Skeletal muscle tissue (tissue), 4 donors: ENCODE data around the gene C17orf107. TPM values are rescaled to one million over a fixed set of nuclear protein-coding genes. Genes with fewer than 3 reads are reported as not detected.
"Not testable (repeated sequence)": the region's sequence is repeated elsewhere in the genome, so short reads cannot be mapped to it uniquely, and the experiment has no call there.

Source experiments
- H3K27ac ChIP-seq: one replicate; pipeline ENCODE4 v1.7.0; 2013; ENCODE audit warnings: mild to moderate bottlenecking, low read depth, low read length, inconsistent platforms
- H3K27me3 ChIP-seq, 3 donors: one replicate each; pipeline ENCODE4 v1.7.0; 2013; ENCODE audit warnings: low read length in 3 of 3; ENCODE audit not compliant: control insufficient read depth in 3 of 3, insufficient read depth in 3 of 3
- H3K36me3 ChIP-seq, 3 donors: one replicate each; pipeline ENCODE4 v1.7.0; 2013; ENCODE audit warnings: low read length in 3 of 3; ENCODE audit not compliant: control insufficient read depth in 3 of 3, insufficient read depth in 3 of 3
- H3K4me1 ChIP-seq, 3 donors: one replicate each; pipeline ENCODE4 v1.7.0; 2013; ENCODE audit warnings: low read length in 3 of 3, mild to moderate bottlenecking in 3 of 3; ENCODE audit not compliant: control insufficient read depth in 3 of 3, insufficient read depth in 3 of 3
- H3K4me3 ChIP-seq, 3 donors: one replicate each; pipeline ENCODE4 v1.7.0; 2013; ENCODE audit warnings: low read length in 3 of 3
- H3K9ac ChIP-seq, 3 donors: one replicate each; pipeline ENCODE4 v1.7.0; 2013; ENCODE audit warnings: low read length in 3 of 3, mild to moderate bottlenecking in 3 of 3, moderate library complexity in 2 of 3, low read depth in 1 of 3
- H3K9me3 ChIP-seq, 3 donors: one replicate each; pipeline ENCODE4 v1.7.0; 2013; ENCODE audit warnings: low read length in 3 of 3; ENCODE audit not compliant: control insufficient read depth in 3 of 3
- total RNA-seq: library from RNA; depleted of rRNA; stranded (reverse); fragments of >200 nt; gene quantifications from one replicate; pipeline ENCODE4 v1.2.3, GENCODE V29; 2014
- donor health status: Osteomylitis.

C17orf107 gene
- total RNA-seq, 1 donor from 2014 or later: 2.6 TPM

DNA sequence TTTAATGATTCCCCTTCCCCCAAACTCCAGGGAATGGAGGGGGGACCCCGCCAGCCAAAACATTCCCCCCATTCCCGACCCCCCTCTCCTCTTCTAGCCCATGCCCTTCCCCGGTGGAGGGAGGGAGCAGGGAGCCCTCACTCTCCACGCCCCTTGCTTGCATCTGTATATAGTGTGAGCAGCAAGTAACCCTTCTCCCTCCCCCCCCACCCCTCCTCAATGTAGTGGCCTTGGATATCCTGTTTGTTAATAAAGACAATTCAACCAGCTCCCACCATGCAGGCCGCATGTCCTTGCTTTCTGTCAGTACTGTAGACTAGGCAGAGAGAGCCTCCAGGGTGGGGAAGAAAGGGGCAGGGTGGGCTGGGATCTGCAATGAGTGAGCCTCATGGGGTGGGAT is 1.6 kb upstream of the C17orf107 start:
- H3K36me3 ChIP-seq: peaks cover 40 to 43% (median 40%) of the 10 kb centered on the region in 3 donors
- no peak overlapping the region for H3K4me3 ChIP-seq
- H3K27me3 ChIP-seq: peaks cover 0 to 21% (median 12%) of the 10 kb centered on the region in 3 donors
- peaks cover 13 to 21% (median 15%) of the 10 kb centered on the region in 3 donors for H3K4me1 ChIP-seq
- H3K27ac ChIP-seq: no peak overlapping the region
- no peaks in the 10 kb centered on the region for H3K9me3 ChIP-seq
- H3K9ac ChIP-seq: no peak overlapping the region

DNA sequence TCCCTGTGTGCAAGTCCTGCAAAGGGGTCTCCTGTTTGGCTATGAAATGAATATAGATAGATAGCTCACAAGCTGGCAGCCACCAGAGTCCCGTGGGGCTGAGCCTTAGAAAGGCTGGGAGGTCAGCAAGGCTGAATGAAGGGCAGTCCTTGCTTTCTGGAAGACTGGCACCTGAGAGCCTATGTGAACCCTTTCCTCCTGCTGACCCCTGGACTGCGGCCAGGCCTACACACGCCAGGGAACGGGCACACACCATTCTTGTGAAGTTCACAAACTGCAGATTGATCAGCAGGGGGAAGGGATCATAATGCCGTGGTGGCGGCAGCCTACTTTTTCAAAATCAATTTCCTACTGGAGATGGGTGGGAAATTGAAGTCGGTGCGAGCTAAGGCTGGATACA is 985 bp upstream of the C17orf107 start:
- no peak overlapping the region for H3K4me3 ChIP-seq
- H3K9me3 ChIP-seq: no peaks in the 10 kb centered on the region
- peaks cover 0 to 21% (median 12%) of the 10 kb centered on the region in 3 donors for H3K27me3 ChIP-seq
- peaks cover 35 to 39% (median 35%) of the 10 kb centered on the region in 3 donors for H3K36me3 ChIP-seq
- no peak overlapping the region for H3K9ac ChIP-seq
- H3K4me1 ChIP-seq: peaks cover 19 to 26% (median 21%) of the 10 kb centered on the region in 3 donors
- H3K27ac ChIP-seq: no peak overlapping the region

DNA sequence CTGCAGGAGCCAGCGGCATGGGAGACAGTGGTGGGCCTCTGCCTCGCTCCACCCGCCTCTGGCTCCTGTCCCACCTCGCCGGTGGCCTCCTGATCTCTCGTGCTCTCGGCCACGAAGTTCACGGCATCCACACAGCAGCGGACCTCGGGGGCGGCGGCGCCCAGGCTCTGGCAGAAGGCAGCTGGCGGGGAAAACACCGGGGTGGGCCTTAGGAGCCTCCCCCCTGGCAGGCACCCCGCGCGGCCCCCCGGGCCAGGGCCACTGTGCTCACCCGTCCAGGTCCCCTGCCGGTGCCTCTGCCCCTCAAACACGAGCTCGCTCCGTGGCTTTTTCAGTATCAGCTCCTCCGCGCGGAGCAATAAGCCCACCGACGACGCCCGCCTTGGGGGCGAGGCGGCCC is 409 bp upstream of the C17orf107 start:
- H3K4me3 ChIP-seq: peak overlapping the region in 1 of 3 donors; percentile 65
- H3K36me3 ChIP-seq: peaks cover 29 to 33% (median 29%) of the 10 kb centered on the region in 3 donors
- H3K27me3 ChIP-seq: peaks cover 0 to 21% (median 12%) of the 10 kb centered on the region in 3 donors
- H3K27ac ChIP-seq: no peak overlapping the region
- peak overlapping the region in 1 of 3 donors; percentile 33 for H3K9ac ChIP-seq
- H3K4me1 ChIP-seq: peaks cover 21 to 29% (median 23%) of the 10 kb centered on the region in 3 donors
- no peaks in the 10 kb centered on the region for H3K9me3 ChIP-seq

DNA sequence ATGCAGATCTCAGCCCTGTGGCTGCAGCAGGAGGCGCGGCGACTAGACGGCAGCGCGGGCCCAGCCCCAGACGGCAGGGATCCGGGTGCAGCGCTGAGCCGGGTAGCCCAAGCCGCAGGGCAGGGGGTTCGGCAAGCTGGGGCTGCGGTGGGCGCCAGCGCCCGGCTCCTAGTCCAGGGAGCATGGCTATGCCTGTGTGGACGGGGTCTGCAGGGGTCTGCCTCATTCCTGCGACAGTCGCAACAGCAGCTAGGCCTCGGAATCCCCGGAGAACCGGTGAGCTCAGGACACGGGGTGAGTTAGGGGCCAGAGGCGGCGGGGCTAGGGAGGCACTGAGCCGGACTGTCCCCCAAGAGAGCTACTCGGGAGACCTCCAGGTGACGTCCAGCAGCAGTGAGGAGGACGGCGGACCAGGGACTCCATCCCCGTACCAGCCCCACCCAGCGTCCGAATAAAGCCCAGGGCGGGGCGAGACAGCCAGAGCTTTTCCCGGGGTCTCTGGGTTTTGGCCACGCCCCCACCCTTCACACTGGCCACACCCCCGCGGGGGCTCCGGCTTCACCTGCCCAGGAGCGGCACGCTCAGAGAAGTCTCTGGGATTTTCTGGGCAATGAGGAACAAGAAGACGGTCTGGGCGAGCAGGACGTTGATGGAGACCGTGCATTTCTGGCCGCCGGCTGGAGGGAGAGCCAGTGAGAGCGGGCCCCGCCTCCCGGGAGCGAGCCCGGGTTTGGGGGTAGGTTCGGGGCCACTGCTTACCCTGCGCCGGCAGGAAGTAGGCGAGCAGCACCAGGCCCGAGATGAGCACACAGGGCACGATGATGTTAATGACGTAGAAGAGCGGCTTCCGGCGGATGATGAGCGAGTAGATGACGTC is 1.1 kb downstream of the C17orf107 start:
- peaks cover 21 to 29% (median 23%) of the 10 kb centered on the region in 3 donors for H3K4me1 ChIP-seq
- H3K27ac ChIP-seq: no peak overlapping the region
- no peak overlapping the region for H3K9ac ChIP-seq
- H3K27me3 ChIP-seq: peaks cover 0 to 24% (median 12%) of the 10 kb centered on the region in 3 donors
- H3K9me3 ChIP-seq: no peaks in the 10 kb centered on the region
- H3K4me3 ChIP-seq: peak overlapping the region in 2 of 3 donors; percentile 22 to 62
- H3K36me3 ChIP-seq: peaks cover 13 to 17% (median 14%) of the 10 kb centered on the region in 3 donors

DNA sequence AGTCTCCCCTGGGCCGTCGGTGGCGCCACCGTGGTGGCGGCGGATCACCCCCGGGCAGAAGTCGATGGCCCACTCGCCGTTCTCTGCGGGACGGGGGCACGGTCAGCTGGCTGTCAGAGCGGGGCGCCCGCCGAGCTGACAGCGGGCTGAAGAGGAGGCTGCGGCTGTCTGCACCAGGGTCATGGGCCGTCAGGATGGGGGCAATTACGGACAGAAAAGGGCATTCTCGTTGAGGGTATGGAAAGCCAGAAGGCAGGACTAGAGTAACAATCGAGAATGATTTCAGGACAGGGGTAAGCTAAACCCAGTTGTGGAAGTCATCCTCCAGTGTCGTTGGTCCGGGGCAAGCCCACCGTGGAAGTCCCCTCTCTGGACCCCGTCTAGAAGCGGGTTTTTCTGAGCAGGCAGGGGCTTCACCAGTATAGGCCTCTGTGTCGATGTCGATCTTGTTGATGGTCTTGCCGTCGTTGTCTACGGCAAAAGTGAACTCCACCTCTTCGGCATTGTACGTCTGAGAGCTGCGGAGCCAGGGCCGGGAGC is 1.8 kb downstream of the C17orf107 start:
- peaks cover 21 to 29% (median 23%) of the 10 kb centered on the region in 3 donors for H3K4me1 ChIP-seq
- H3K4me3 ChIP-seq: peak overlapping the region in 2 of 3 donors; percentile 22 to 62
- peak overlapping the region in 1 of 3 donors; percentile 65 for H3K9ac ChIP-seq
- H3K9me3 ChIP-seq: no peaks in the 10 kb centered on the region
- peaks cover 0 to 24% (median 12%) of the 10 kb centered on the region in 3 donors for H3K27me3 ChIP-seq
- peak overlapping the region; percentile 44 for H3K27ac ChIP-seq
- peaks cover 6 to 11% (median 7%) of the 10 kb centered on the region in 3 donors for H3K36me3 ChIP-seq

DNA sequence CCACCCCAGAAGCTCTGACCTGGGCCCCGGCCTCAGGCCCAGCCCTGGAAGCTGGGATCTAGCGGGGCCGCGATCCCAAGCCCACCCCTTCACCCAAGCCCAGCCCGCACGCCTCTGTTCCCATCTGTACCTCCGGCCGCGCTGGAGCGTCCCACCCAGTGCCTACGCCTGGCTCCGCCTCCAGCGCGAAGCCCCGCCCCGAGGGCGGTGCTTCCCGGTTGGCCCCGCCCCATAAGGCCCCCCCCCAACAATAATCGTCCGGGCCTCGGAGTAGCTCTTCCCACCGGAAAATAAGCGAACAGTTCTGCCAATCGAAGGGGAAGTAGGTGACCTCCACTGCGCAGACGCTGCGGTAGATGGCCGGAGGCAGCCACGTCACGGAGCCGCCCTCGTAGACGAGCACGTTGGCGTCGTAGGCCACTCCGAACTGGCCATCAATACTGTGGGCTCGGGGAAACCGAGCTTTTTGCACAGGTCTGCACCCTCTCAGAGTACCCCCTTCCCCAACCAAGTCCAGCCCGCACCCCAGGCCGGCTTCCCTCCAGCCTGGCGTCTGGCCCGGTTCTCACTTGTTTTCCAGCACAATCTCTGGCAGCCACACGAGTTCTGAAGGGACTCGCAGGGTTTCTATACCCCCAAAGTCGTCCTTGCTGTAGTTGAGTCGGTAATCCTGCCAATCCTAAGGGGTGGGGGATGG is 2.5 kb downstream of the C17orf107 start:
- peaks cover 0 to 24% (median 12%) of the 10 kb centered on the region in 3 donors for H3K27me3 ChIP-seq
- peak overlapping the region in 1 of 3 donors; percentile 65 for H3K9ac ChIP-seq
- H3K9me3 ChIP-seq: no peaks in the 10 kb centered on the region
- peak overlapping the region; percentile 44 for H3K27ac ChIP-seq
- H3K4me3 ChIP-seq: peak overlapping the region in 1 of 3 donors; percentile 62
- H3K4me1 ChIP-seq: peaks cover 21 to 29% (median 23%) of the 10 kb centered on the region in 3 donors
- H3K36me3 ChIP-seq: peaks cover under 1 to 5% (median under 1%) of the 10 kb centered on the region in 3 donors

DNA sequence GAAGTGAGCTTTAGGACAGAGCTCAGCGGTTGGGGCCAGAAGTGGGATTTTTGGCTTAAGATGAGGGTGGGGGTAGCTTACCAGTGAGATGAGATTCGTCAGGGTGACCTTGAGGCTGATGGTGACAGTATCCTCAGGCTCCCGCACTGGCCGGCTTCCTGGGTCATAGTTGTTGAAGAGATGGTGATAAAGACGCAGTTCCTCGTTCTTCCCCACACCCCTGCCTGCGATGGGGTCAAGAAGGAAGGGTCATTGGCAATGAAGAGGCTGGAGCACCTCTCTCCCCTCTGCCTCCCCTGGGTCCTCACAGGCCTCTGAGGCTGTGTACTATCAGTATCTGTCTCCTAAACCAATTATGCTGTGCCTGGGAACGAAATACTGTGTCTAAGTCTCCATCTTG is 3.2 kb downstream of the C17orf107 start:
- Histone ChIP-seq H3K9me3 (no peaks in the 10 kb centered on the region), H3K36me3 (no peaks in the 10 kb centered on the region), H3K27me3 (peaks cover 0 to 24% (median 12%) of the 10 kb centered on the region in 3 donors), H3K27ac (peak overlapping the region; percentile 29), H3K4me1 (peaks cover 21 to 29% (median 23%) of the 10 kb centered on the region in 3 donors), H3K9ac (peak overlapping the region in 2 of 3 donors; percentile 30 to 33), H3K4me3 (no peak overlapping the region)

DNA sequence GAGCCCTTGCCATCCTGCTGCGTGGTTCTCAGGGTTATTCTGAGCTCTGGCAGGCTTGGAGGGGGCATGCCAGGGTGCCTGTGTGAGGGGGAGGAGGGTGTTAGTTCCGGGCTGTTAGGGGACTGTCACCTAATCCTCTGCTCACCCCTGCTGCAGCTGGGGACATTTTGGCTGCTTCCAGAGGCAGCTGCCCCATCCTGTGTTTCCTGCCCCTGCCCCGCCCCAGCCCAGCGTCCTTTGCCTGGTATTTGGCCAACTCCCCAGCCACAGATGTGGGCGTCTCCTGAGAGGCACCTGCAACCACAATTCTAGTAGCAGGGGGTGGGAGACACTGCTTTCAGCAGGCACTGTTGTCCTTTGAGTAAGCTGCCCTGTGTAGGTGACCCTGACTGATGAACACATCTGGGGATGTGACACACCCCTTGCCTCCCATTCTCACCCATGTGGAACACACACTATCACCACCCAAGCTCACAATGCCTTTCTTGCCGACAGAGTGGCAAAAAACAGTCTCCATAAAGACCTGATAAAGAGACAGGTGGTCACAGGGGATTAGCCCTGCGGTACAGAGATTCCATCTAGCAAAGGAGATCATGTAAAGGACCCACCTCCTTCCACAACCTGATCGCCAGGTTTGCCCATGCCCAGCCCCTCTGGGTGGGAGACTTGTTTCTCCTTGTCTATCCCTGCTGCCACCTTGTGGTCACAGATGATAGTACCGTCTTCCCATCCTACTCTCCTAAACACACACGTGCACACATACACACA is 3.9 kb downstream of the C17orf107 start, which contains the start of gene CHRNE:
Gene CHRNE (minus strand): TSS at position 48 of the 768 bp plus-strand sequence. CDS start 35 bp downstream, at position 13.
- Histone ChIP-seq H3K27ac (peak within 1 kb of the TSS; percentile 29), H3K9ac (peak within 1 kb of the TSS in 2 of 3 donors; percentile 30 to 33), H3K4me1 (peaks cover 23 to 32% (median 25%) of the 10 kb centered on the region in 3 donors), H3K27me3 (peaks cover 0 to 24% (median 12%) of the 10 kb centered on the region in 3 donors), H3K4me3 (peak within 1 kb of the TSS; percentile 4 to 30 (median 13)), H3K9me3 (no peaks in the 10 kb centered on the region), H3K36me3 (no peaks in the 10 kb centered on the region)

DNA sequence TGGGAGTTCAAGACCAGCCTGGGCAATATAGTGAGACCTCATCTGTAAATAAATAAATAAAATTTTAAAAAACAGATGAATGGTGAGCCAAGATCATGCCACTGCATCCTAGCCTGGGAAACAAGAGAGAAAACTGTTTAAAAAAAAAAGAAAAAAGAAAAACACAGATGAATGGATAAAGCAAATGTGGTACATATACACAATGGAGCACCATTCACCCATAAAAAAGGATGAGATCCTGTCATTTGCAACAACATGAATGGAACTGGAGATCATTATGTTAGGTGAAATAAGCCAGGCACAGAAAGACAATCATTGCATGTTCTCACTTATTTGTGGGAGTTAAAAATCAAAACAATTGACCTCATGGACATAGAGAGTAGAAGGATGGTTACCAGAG is 7.3 kb downstream of the C17orf107 start:
- H3K27ac ChIP-seq, H3K9ac ChIP-seq, H3K4me3 ChIP-seq, H3K9me3 ChIP-seq, H3K27me3 ChIP-seq, H3K36me3 ChIP-seq: not testable (repeated sequence)
- H3K4me1 ChIP-seq: peaks cover 27 to 36% (median 28%) of the 10 kb centered on the region in 3 donors
